HepG2 (cell line): ENCODE measurements around the gene CEP162. TPM values are rescaled to one million over a fixed set of nuclear protein-coding genes. Genes with fewer than 3 reads are reported as not detected.

Source experiments
- ATAC-seq: fragments of 200-7000 bp; cut with Tn5 transposase; 3 replicates; pipeline ENCODE4 v1.9.1; 2020; ENCODE audit warnings: mild to moderate bottlenecking, moderate library complexity
- BruUV-seq: library from RNA; stranded (reverse); fragments of 400-500 nt; replicated peaks from 2 replicates; lab custom pipeline; 2021; lab: Mats Ljungman, UMichigan
- CTCF ChIA-PET: fragments of 300-600 bp; formaldehyde crosslinking; extraction: SDS; loops from one replicate; lab custom pipeline; 2021; ENCODE audit warnings: low total read pairs, inconsistent platforms, low intra/inter-chr PET ratio; lab: Yijun Ruan, JAX
- POLR2A ChIA-PET: fragments of 350-600 bp; sonication (Branson Sonifier 250); formaldehyde crosslinking; loops from one replicate; lab custom pipeline; 2020; ENCODE audit warnings: antibody characterized with exemption, inconsistent platforms; lab: Yijun Ruan, JAX
- DNase-seq: peaks from one replicate; pipeline ENCODE4 v3.0.0-alpha.2; 2015; ENCODE audit warnings: low spot score
- FAIRE-seq: peaks from 3 replicates; lab custom pipeline; 2011; peaks lifted over from hg19 to GRCh38; lab: Jason Lieb, UNC
- H2AFZ ChIP-seq: one replicate; pipeline ENCODE4 v1.6.1; 2011; ENCODE audit warnings: low read length, inconsistent platforms
- H3K27ac ChIP-seq: fragments of 300-600 bp; 3 replicates; pipeline ENCODE4 v1.8.0; 2011; ENCODE audit warnings: mixed run types, mild to moderate bottlenecking, mixed read lengths, low read length, inconsistent platforms; ENCODE audit not compliant: insufficient read depth; ENCODE audit errors: extremely low read length
- H3K27me3 ChIP-seq, 2 experiments: fragments of 200-600 bp in 1 of 2; 2 replicates in 1 of 2; 3 replicates in 1 of 2; pipeline versions ENCODE4 v1.6.0 to v1.8.0; 2011; ENCODE audit warnings: low read length in 2 of 2, mild to moderate bottlenecking in 2 of 2, moderate library complexity in 2 of 2, inconsistent platforms in 1 of 2; ENCODE audit not compliant: insufficient read depth in 2 of 2, control insufficient read depth in 1 of 2
- H3K36me3 ChIP-seq, 2 experiments: fragments of 200-600 bp in 1 of 2; replicated peaks in 1 of 2; 2 replicates in 1 of 2; 3 replicates in 1 of 2; pipeline versions ENCODE4 v1.5.1 to v1.8.0; 2011; ENCODE audit warnings: low read length in 2 of 2, inconsistent platforms in 1 of 2; ENCODE audit not compliant: insufficient read depth in 2 of 2, control insufficient read depth in 1 of 2
- H3K4me1 ChIP-seq: 2 replicates; pipeline ENCODE4 v1.5.1; 2012; ENCODE audit warnings: low read length, inconsistent platforms; ENCODE audit not compliant: insufficient read depth
- H3K4me2 ChIP-seq: 2 replicates; pipeline ENCODE4 v1.6.0; 2011; ENCODE audit warnings: low read depth, low read length, inconsistent platforms
- H3K4me3 ChIP-seq, 3 experiments: fragments of 200-600 bp in 1 of 3; sonication (generic), shearing (Covaris generic) in 1 of 3; replicated peaks in 1 of 3; 2 replicates each; pipeline ENCODE4 v1.5.1; 2011 to 2016; ENCODE audit warnings: low read length in 3 of 3, inconsistent platforms in 2 of 3, low read depth in 2 of 3, mild to moderate bottlenecking in 2 of 3, control low read depth in 1 of 3, mixed read lengths in 1 of 3; ENCODE audit not compliant: insufficient read depth in 1 of 3
- H3K79me2 ChIP-seq: one replicate; pipeline ENCODE4 v1.6.1; 2011; ENCODE audit warnings: low read length, inconsistent platforms; ENCODE audit not compliant: insufficient read depth
- H3K9ac ChIP-seq: 2 replicates; pipeline ENCODE4 v1.6.0; 2011; ENCODE audit warnings: mild to moderate bottlenecking, low read depth, low read length, inconsistent platforms; ENCODE audit not compliant: insufficient read depth
- H3K9me3 ChIP-seq: 2 replicates; pipeline ENCODE4 v1.5.1; 2012; ENCODE audit warnings: mild to moderate bottlenecking, low read length
- H4K20me1 ChIP-seq: 2 replicates; pipeline ENCODE4 v1.6.0; 2011; ENCODE audit warnings: inconsistent platforms, mild to moderate bottlenecking, low read length, moderate library complexity; ENCODE audit not compliant: insufficient read depth
- AKAP8 ChIP-seq: sonication (generic); formaldehyde crosslinking; IDR thresholded peaks from 2 replicates; pipeline ENCODE4 v1.5.1; 2020; ENCODE audit warnings: mild to moderate bottlenecking, missing genetic modification reagents
- ATAD3A ChIP-seq: sonication (generic); formaldehyde crosslinking; IDR thresholded peaks from 2 replicates; pipeline ENCODE4 v1.4.0; 2020; ENCODE audit warnings: missing genetic modification reagents
- ESRRA ChIP-seq: sonication (generic); formaldehyde crosslinking; IDR thresholded peaks from 2 replicates; pipeline ENCODE4 v1.5.1; 2020; ENCODE audit warnings: mild to moderate bottlenecking, low read depth, missing genetic modification reagents
- HOXA5 ChIP-seq: sonication (generic); formaldehyde crosslinking; IDR thresholded peaks from 2 replicates; pipeline ENCODE4 v1.4.0; 2020; ENCODE audit warnings: missing genetic modification reagents
- MATR3 ChIP-seq: sonication (generic); formaldehyde crosslinking; IDR thresholded peaks from 2 replicates; pipeline ENCODE4 v1.4.0; 2020; ENCODE audit warnings: missing genetic modification reagents
- NFE2L2 ChIP-seq: fragments of 150-350 bp; IDR thresholded peaks from 2 replicates; pipeline ENCODE4 v1.6.1; 2014; ENCODE audit warnings: low read length
- PAWR ChIP-seq: sonication (generic); formaldehyde crosslinking; IDR thresholded peaks from 2 replicates; pipeline ENCODE4 v1.4.0; 2020; ENCODE audit warnings: missing genetic modification reagents, mild to moderate bottlenecking, borderline replicate concordance
- RBAK ChIP-seq: sonication (generic); formaldehyde crosslinking; IDR thresholded peaks from 2 replicates; pipeline ENCODE4 v1.5.1; 2020; ENCODE audit warnings: mild to moderate bottlenecking, missing genetic modification reagents
- SAP130 ChIP-seq: IDR thresholded peaks from 2 replicates; pipeline ENCODE4 v1.6.1; 2016; ENCODE audit warnings: low read depth
- SKI ChIP-seq: fragments of 450-650 bp; IDR thresholded peaks from one replicate; pipeline ENCODE4 v1.6.1; 2018; ENCODE audit warnings: mild to moderate bottlenecking; ENCODE audit not compliant: partially characterized antibody
- TAF15 ChIP-seq: fragments of 200-400 bp; formaldehyde crosslinking; IDR thresholded peaks from one replicate; pipeline ENCODE4 v1.6.1; 2018; ENCODE audit warnings: mild to moderate bottlenecking, low read depth, low read length; ENCODE audit not compliant: poor library complexity, severe bottlenecking
- TBX2 ChIP-seq: sonication (generic); formaldehyde crosslinking; IDR thresholded peaks from 2 replicates; pipeline ENCODE4 v1.5.0; 2020; ENCODE audit warnings: missing genetic modification reagents, mild to moderate bottlenecking, borderline replicate concordance
- ZFP82 ChIP-seq: sonication (generic); formaldehyde crosslinking; IDR thresholded peaks from 2 replicates; pipeline ENCODE4 v1.5.1; 2020; ENCODE audit warnings: mild to moderate bottlenecking, missing genetic modification reagents, borderline replicate concordance
- ZNF274 ChIP-seq: sonication (generic); formaldehyde crosslinking; IDR thresholded peaks from 2 replicates; pipeline ENCODE4 v1.5.1; 2020; ENCODE audit warnings: mild to moderate bottlenecking, missing genetic modification reagents
- ZNF451 ChIP-seq: sonication (generic); formaldehyde crosslinking; IDR thresholded peaks from 2 replicates; pipeline ENCODE4 v1.5.0; 2020; ENCODE audit warnings: mild to moderate bottlenecking, missing genetic modification reagents
- WGBS: methylation state at CpG from one replicate; pipeline ENCODE4 v1.1.6; 2017; ENCODE audit warnings: low lambda C conversion rate; 5-methylcytosine and 5-hydroxymethylcytosine counted together
- in situ Hi-C: cut with HindIII; loops from 2 replicates; pipeline ENCODE4 v1.10.0; 2017; ENCODE audit warnings: low pct_unique_long_range_greater_than_20kb; ENCODE audit not compliant: extremely low pct_ligation_motif_present
- intact Hi-C: fragments of 100-400 bp; cut with micrococcal nuclease; formaldehyde crosslinking; loops from one replicate; pipeline ENCODE4 v1.10.0; 2022; ENCODE audit not compliant: unreplicated experiment
- polyA plus RNA-seq, 8 experiments: library from polyadenylated mRNA; depleted of rRNA in 3 of 8; stranded (reverse) in 7 of 8; unstranded in 1 of 8; fragments of >200 nt; fragmentation: Illumina TruSeq in 4 of 8; extraction: Trizol in 4 of 8; gene quantifications; 2 replicates each; pipeline versions ENCODE4 v1.2.1 to v1.2.3, GENCODE V29; 2011 to 2016; ENCODE audit warnings: low read depth in 4 of 8, missing spikeins in 1 of 8, mixed read lengths in 1 of 8; ENCODE audit not compliant: insufficient read depth in 1 of 8
- total RNA-seq, 5 experiments: library from RNA; depleted of rRNA; stranded (reverse); fragments of >200 nt; fragmentation: Illumina TruSeq; extraction: Trizol; gene quantifications; 2 replicates each; pipeline ENCODE4 v1.2.3, GENCODE V29; 2016; ENCODE audit warnings: low read depth in 1 of 5
- TF ChIP-seq, protein P1 (sequence below): sonication (generic); formaldehyde crosslinking; IDR thresholded peaks from 2 replicates; pipeline ENCODE4 v1.4.0; 2020; ENCODE audit warnings: missing genetic modification reagents, borderline replicate concordance
- TF ChIP-seq, protein P2 (sequence below): IDR thresholded peaks from 2 replicates; pipeline ENCODE4 v1.6.1; 2016; ENCODE audit warnings: missing biosample characterization, missing genetic modification reagents, low read depth
- TF ChIP-seq, protein P3 (sequence below): sonication (generic); formaldehyde crosslinking; IDR thresholded peaks from 2 replicates; pipeline ENCODE4 v1.9.0; 2022; ENCODE audit warnings: missing genetic modification reagents, mild to moderate bottlenecking, borderline replicate concordance

Gene CEP162
- total and polyA plus RNA-seq, 2 of the 13 experiments (the other 11 are each of a cell fraction or from before 2014, with no cell fraction given): 0.50 to 7.9 TPM

DNA sequence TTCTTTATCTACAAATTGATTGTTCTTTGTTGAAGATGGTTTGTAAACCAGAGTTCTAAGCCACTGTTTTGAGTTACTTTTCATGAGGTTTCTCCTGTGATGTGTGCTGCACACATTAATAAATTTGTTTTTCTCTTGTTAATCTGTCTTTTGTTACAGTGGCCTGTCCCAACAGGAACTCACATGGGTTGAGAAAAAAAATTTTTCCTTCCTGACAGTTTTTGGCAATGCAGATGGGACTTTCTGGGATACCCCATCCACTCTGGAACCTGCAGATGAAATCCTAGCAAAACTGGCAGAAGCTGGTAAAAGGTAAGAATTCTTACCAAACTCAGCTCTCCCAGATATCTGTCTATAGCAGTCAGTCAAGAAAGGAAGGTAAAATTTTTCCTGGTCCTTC is 88.1 kb downstream of the CEP162 start (continued):
- TF ChIP-seq, protein P1, sequence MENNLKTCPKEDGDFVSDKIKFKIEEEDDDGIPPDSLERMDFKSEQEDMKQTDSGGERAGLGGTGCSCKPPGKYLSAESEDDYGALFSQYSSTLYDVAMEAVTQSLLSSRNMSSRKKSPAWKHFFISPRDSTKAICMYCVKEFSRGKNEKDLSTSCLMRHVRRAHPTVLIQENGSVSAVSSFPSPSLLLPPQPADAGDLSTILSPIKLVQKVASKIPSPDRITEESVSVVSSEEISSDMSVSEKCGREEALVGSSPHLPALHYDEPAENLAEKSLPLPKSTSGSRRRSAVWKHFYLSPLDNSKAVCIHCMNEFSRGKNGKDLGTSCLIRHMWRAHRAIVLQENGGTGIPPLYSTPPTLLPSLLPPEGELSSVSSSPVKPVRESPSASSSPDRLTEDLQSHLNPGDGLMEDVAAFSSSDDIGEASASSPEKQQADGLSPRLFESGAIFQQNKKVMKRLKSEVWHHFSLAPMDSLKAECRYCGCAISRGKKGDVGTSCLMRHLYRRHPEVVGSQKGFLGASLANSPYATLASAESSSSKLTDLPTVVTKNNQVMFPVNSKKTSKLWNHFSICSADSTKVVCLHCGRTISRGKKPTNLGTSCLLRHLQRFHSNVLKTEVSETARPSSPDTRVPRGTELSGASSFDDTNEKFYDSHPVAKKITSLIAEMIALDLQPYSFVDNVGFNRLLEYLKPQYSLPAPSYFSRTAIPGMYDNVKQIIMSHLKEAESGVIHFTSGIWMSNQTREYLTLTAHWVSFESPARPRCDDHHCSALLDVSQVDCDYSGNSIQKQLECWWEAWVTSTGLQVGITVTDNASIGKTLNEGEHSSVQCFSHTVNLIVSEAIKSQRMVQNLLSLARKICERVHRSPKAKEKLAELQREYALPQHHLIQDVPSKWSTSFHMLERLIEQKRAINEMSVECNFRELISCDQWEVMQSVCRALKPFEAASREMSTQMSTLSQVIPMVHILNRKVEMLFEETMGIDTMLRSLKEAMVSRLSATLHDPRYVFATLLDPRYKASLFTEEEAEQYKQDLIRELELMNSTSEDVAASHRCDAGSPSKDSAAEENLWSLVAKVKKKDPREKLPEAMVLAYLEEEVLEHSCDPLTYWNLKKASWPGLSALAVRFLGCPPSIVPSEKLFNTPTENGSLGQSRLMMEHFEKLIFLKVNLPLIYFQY: no peak
- TF ChIP-seq SKI (no peak), ZNF274 (CRISPR knock-in tag) (no peak), SAP130 (CRISPR knock-in tag) (no peak), RBAK (CRISPR knock-in tag) (no peak)
- TF ChIP-seq, protein P2, sequence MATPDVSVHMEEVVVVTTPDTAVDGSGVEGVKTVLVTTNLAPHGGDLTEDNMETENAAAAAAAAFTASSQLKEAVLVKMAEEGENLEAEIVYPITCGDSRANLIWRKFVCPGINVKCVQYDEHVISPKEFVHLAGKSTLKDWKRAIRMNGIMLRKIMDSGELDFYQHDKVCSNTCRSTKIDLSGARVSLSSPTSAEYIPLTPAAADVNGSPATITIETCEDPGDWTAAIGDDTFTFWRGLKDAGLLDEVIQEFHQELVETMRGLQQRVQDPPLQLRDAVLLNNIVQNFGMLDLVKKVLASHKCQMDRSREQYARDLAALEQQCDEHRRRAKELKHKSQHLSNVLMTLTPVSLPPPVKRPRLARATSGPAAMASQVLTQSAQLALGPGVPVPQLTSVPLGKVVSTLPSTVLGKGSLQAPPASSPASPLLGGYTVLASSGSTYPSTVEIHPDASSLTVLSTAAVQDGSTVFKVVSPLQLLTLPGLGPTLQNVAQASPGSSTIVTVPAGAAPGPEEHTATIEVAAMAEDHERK (CRISPR knock-in tag): no peak

DNA sequence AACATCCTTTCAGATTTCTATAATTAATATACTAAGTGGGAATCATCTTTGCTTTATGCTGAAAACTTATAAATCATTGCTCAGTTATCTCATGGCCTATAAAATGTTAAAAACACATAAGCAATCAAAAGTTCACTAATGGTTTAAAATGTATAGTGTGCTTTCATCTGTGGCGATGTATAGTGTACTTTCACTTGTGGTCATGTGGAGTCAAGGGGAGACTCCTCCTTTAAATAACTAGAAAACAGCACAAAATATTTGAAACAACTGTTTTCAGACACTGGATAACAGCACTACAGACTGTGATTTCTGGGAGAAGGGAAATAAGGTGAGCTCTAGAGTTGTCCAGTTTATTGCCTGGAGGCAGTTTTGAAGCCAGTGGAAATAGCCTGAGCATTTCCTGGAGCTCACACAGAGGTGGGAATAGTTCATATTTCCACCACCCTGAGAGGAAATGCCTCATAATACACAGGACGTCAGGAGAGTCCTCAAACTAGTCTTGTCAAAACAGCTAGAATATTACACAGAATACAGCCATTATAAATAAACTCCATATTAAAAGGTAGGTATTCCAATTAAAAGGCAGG is 89.4 kb downstream of the CEP162 start:
- Histone ChIP-seq H3K4me2 (no peak overlapping the region), H3K36me3 (peaks cover 2 to 4% of the 10 kb centered on the region in 2 experiments; a peak in 1 of 5 replicates), H3K79me2 (no peaks in the 10 kb centered on the region), H3K4me3 (no peak overlapping the region), H3K4me1 (peaks cover 13% of the 10 kb centered on the region; the same call in 1 of the 2 replicates), H3K9me3 (peaks cover 5% of the 10 kb centered on the region), H2AFZ (no peak overlapping the region), H3K9ac (no peak overlapping the region), H3K27ac (no peak overlapping the region), H4K20me1 (no peaks in the 10 kb centered on the region), H3K27me3 (no peaks in the 10 kb centered on the region)
- FAIRE-seq (no peak), ATAC-seq (no peak), DNase-seq (no peak)
- ChIA-PET POLR2A (no interaction called here), CTCF (no interaction called here)
- intact Hi-C loops: no loop called here
- in situ Hi-C loops: no loop called here
- BruUV-seq: no TSS peak
- WGBS: 94% methylated on average over 2 of the region's 2 CpGs
- TF ChIP-seq ESRRA (CRISPR knock-in tag) (no peak), ZFP82 (CRISPR knock-in tag) (no peak), TBX2 (CRISPR knock-in tag) (no peak), HOXA5 (CRISPR knock-in tag) (no peak), ZNF451 (CRISPR knock-in tag) (no peak), NFE2L2 (no peak), MATR3 (no peak), TAF15 (no peak), AKAP8 (CRISPR knock-in tag) (no peak), ATAD3A (CRISPR knock-in tag) (no peak), PAWR (CRISPR knock-in tag) (no peak)
- TF ChIP-seq, protein P3, sequence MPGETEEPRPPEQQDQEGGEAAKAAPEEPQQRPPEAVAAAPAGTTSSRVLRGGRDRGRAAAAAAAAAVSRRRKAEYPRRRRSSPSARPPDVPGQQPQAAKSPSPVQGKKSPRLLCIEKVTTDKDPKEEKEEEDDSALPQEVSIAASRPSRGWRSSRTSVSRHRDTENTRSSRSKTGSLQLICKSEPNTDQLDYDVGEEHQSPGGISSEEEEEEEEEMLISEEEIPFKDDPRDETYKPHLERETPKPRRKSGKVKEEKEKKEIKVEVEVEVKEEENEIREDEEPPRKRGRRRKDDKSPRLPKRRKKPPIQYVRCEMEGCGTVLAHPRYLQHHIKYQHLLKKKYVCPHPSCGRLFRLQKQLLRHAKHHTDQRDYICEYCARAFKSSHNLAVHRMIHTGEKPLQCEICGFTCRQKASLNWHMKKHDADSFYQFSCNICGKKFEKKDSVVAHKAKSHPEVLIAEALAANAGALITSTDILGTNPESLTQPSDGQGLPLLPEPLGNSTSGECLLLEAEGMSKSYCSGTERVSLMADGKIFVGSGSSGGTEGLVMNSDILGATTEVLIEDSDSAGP: no peak
